GM19193 (cell line): Measurements from ENCODE around the gene TBCA.

Experiments
- POLR2A ChIP-seq: IDR thresholded peaks from 4 replicates; pipeline ENCODE4 v1.6.1; 2011; ENCODE audit not compliant: insufficient read depth, insufficient read length; ENCODE audit errors: extremely low read depth

Gene TBCA, protein sequence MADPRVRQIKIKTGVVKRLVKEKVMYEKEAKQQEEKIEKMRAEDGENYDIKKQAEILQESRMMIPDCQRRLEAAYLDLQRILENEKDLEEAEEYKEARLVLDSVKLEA

GRCh38 chr5:77775790-77776553 lies at the start of gene TBCA:
TSS of gene TBCA (minus strand) at chr5:77776339. CDS start at chr5:77776257, 82 bp downstream.
- TF ChIP-seq POLR2A = peak; percentile 86

DNA sequence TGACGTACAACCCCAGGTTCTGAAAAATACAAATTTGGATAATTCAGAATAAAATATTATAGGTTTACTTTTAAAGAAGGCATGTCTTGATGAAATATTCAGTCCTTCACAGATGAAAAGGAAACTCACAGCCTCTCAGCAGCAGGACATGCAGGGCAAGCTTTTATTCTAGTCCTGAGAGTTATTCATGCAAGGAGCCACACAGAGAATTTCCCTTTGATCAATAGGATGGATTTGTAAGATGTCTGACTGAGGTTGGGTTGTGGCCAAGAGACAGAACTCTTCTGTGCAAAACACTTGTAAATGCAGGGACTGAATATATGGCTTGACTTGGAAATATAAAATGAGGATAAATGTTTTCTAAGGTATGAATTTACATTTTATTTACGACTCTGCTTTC lies 48.8 kb upstream of the TBCA start:
- no peak for TF ChIP-seq POLR2A

DNA sequence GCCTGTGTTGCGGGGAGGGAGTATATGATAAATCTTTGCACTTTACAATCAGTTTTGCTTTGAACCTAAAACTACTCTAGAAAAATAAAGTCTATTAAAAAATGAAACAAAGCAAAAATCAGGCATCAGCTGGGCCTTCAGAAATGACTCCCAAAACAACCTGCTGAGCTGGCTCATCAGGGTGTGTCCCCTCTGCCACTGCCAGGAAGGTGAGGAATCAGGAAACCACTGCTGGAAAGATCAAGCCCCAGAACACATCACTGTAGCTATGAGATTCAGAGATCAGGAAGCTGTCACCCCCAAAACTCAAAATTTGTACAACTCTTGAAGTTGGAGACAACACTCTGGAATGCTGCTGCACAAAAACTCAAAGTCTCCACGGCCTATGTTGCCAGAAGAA lies 40.5 kb upstream of the TBCA start:
- no peak for TF ChIP-seq POLR2A

DNA sequence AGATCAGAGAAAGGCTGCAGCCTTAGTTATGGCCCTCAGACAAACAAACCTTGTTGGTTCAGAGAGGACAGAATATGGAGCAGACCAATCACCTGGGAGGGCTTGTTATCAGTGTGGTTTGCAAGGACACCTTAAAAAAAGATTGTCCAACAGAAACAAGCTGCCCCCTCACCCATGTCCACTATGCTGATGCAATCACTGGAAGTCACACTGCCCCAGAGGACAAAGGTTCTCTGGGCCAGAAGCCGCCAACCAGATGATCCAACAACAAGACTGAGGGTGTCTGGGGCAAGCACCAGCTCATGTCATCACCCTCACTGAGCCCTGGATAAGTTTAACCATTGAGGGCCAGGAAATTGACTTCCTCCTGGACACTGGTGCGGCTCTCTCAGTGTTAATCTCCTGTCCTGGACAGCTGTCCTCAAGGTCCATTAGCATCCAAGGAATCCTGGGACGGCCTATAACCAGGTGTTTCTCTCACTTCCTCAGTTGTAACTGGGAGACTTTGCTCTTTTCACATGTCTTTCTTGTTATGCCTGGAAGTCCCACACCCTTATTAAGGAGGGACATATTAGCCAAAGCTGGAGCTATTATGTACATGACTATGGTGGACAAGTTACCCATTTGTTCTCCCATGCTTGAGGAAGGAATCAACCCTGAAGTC lies 36.9 kb upstream of the TBCA start:
- TF ChIP-seq POLR2A = no peak

- no peak for TF ChIP-seq POLR2A
These were observed 30.2 kb upstream of the TBCA start for GRCh38 chr5:77806213-77806843.

GRCh38 chr5:77798456-77798855 lies 22.3 kb upstream of the TBCA start:
- TF ChIP-seq POLR2A = no peak

DNA sequence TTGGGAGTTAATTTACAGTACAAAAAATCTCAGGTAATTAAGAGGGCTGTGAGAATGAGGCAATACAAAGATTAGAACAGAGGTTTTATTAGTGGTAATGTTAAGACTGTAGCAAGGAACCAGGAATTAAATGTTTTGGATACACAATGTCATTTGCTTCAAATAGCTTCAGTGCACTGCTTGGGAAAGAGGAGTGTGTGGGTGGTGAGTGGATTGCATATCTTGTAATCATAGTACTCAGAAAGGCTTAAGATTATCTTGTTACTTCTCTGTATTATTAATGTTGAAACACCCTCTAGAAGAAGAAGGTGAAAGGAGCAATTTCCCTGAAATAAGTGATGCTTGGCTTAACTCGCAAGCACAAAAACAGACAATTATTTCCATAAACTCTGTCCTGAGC lies 21.0 kb upstream of the TBCA start:
- no peak for TF ChIP-seq POLR2A

GRCh38 chr5:77795846-77796245 lies 19.7 kb upstream of the TBCA start:
- TF ChIP-seq POLR2A = no peak

- no peak for TF ChIP-seq POLR2A
These were observed 19.1 kb upstream of the TBCA start for GRCh38 chr5:77795268-77795667.

DNA sequence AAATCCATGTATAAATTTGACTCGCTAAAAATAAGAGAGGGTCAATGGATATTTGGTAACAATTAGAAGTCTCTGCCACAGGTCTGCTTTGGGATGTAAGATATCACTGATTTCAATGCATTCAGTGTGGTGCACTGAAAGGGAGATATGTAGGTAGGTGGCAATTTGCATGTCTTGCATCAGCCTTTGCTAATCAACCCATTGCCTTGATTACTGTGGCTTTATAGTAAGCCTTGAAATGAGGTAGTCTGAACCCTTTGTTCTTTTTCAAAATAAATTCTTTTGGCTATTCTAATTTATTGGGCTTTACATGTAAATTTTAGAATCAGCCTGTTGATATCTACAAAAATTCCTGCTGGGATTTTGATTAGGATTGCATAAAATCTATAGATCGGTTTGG lies 15.8 kb upstream of the TBCA start:
- TF ChIP-seq POLR2A = no peak

- no peak for TF ChIP-seq POLR2A
These were observed 15.2 kb upstream of the TBCA start for GRCh38 chr5:77791356-77791755.

GRCh38 chr5:77785229-77785628 lies 9.1 kb upstream of the TBCA start:
- TF ChIP-seq POLR2A = no peak

GRCh38 chr5:77784735-77785134 lies 8.6 kb upstream of the TBCA start:
- TF ChIP-seq POLR2A = no peak

DNA sequence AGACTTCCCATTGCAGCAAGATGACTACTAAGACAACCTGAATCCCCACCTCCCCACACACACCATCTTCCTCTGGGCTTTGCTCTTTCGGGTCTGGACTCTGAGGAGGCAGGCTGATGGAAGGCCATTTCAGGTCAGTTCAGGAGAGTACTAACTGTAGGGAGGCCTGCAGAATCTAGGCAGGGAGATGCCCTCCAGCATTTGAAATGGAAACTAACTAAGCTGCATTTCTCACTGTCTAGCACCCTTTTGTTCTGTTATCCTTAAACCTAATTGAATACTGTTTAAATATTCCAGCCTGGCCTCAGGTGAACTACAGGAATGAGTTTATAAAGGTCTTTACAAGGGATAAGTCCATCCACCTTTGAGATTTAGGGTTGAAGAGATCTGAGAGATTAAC lies 4.9 kb upstream of the TBCA start:
- TF ChIP-seq POLR2A = no peak

GRCh38 chr5:77778881-77779438 lies 2.8 kb upstream of the TBCA start:
- TF ChIP-seq POLR2A = no peak

DNA sequence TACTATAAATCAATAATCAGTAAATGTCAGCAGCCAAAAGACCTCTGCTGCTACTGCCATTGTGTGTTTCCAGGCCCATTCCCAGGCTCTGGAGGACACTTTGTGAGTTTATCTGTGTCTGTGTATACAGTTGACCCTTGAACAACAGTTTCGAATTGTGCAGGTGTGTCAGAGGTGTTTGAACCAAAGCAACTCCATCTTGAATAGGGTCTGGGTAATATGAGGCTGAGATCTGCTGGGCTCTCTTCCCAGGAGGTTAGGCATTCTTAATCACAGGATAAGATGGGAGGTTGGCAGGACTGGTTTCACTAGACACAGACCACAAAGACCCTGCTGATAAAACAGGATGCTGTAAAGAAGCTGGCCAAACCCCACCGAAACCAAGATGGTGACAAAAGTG lies 2.3 kb upstream of the TBCA start:
- no peak for TF ChIP-seq POLR2A

DNA sequence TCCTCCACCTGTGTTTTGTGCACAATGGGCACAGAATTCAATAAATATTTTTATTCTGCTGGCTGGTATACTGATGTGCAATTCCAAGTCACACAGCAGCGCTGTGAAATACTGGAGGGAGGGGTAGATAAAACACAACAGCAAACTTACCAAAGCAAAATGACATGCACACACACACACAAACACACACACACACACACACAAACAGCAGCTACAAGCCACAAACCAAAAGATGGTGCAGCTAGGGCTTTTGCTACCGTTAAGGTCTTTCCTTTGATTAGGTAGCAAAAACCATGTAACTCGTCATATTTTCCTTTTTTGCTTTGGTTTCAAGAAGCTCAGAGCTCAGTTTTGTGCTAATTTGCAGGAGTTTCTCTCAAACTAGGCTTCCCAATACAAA lies 1.8 kb upstream of the TBCA start:
- TF ChIP-seq POLR2A = no peak
